Measurements from ENCODE around the gene KRTAP10-4.

DNA sequence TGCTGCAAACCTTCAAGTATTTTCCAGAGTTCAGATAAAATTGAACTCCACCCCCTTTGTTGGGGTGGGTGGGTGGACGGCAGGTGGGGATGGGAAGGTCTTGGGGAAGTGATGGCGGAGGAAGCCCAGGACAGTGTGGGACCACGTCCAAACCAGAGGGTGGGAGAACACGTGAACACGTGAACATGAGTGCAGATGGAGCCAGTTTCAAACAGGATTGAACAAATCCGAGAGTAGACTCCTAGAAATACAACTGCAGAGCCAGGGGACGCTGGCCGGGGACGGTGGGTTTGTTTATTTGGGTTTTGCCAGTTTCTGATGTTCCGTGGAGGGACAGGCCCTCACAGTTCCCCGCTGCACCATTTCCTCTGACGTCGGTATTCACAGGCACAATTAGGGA is 25.1 kb upstream of the KRTAP10-4 start:
- TF ChIP-seq ATF3 (IDR thresholded peaks at IDR 0.05): no peak
- no peak for TF ChIP-seq CTCF (IDR thresholded peaks at IDR 0.05 in 2 of 3, conservative IDR thresholded peaks at IDR 0.05 in 1 of 3; ENCODE audit: borderline replicate concordance in 1 of 3, insufficient read depth in 1 of 3, low read depth in 2 of 3, low read length in 2 of 3)
- no peak for TF ChIP-seq ZNF274 (IDR thresholded peaks at IDR 0.05; ENCODE audit: low read depth, low read length)
